ENCODE data around the gene CHST9. TPM values are rescaled to one million over a fixed set of nuclear protein-coding genes. Genes with fewer than 3 reads are reported as not detected.

Gene CHST9
- total RNA-seq, 1 experiment from 2014 or later, result 0.07 TPM

DNA sequence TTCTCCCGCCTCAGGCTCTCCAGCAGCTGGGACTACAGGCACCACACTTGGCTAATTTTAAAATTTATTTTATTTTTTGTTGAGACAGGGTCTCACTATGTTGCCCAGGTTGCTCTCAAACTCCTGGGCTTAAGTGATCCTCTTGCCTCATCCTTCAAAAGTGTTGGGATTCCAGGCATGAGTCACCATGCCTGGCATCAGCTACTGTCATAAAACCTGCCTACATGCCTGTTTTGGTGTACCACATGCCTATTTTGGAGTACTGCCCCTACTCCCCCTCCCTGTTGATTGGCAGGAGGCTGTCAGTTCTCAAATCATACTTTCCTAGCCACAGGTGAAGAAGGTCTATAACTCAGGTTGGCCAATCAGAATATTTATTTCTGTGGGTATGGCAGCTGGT is 64.0 kb downstream of the CHST9 start:
- no peaks in the 10 kb centered on the region for H3K9me2 ChIP-seq (ENCODE audit: insufficient read depth)
- H3K4me1 ChIP-seq (replicated peaks; ENCODE audit: insufficient read depth), result no peaks in the 10 kb centered on the region
- intact Hi-C loops (cut with micrococcal nuclease; ENCODE audit: unreplicated experiment), result no loop called here
- no peaks in the 10 kb centered on the region for H3K36me3 ChIP-seq (ENCODE audit: low read depth)
- POLR2A ChIA-PET (ENCODE audit: unreplicated experiment), result no interaction called here
- H3K4me3 ChIP-seq, result no peak overlapping the region
- no peak for DNase-seq
- BruUV-seq (replicated peaks), result no TSS peak
- H3K27me3 ChIP-seq (ENCODE audit: insufficient read depth, low read depth), result no peaks in the 10 kb centered on the region
- CTCF ChIA-PET, result no interaction called here
- TF ChIP-seq EZH2 (IDR thresholded peaks at IDR 0.05; ENCODE audit: low read depth), result no peak
- TF ChIP-seq, protein P1, sequence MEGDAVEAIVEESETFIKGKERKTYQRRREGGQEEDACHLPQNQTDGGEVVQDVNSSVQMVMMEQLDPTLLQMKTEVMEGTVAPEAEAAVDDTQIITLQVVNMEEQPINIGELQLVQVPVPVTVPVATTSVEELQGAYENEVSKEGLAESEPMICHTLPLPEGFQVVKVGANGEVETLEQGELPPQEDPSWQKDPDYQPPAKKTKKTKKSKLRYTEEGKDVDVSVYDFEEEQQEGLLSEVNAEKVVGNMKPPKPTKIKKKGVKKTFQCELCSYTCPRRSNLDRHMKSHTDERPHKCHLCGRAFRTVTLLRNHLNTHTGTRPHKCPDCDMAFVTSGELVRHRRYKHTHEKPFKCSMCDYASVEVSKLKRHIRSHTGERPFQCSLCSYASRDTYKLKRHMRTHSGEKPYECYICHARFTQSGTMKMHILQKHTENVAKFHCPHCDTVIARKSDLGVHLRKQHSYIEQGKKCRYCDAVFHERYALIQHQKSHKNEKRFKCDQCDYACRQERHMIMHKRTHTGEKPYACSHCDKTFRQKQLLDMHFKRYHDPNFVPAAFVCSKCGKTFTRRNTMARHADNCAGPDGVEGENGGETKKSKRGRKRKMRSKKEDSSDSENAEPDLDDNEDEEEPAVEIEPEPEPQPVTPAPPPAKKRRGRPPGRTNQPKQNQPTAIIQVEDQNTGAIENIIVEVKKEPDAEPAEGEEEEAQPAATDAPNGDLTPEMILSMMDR (conservative IDR thresholded peaks at IDR 0.05), result no peak
- H2AFZ ChIP-seq, result no peak overlapping the region
- H3K4me2 ChIP-seq, result no peak overlapping the region
- H3F3A ChIP-seq (ENCODE audit: insufficient read depth, low read depth), result no peaks in the 10 kb centered on the region
- no peaks in the 10 kb centered on the region for H4K20me1 ChIP-seq (ENCODE audit: insufficient read depth)
- H3K9me3 ChIP-seq (ENCODE audit: insufficient read depth, low read depth), result no peaks in the 10 kb centered on the region
- H3K27ac ChIP-seq, result no peak overlapping the region
- H3K79me2 ChIP-seq (ENCODE audit: low read depth), result no peaks in the 10 kb centered on the region

DNA sequence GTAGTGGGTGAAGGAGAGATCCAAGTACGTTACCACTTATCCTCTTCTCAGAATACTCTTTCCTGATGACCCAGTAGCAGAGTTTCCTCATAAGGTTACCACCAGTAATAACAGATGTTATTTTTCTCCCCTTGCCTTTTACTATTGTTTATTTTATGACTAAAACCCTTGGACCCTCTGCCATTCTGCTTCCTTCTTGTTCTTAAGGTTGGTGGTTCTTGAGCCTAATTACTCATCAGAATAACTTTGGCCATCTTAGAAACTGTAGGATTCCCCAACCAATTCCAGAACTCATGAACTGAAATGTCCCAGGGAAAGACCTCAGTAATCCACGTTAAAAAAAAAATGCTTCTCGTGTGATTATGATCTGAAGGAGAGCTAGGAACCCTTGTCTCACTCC is 64.9 kb downstream of the CHST9 start:
- Histone ChIP-seq H3K27me3 (ENCODE audit: insufficient read depth, low read depth) (no peaks in the 10 kb centered on the region), H3F3A (ENCODE audit: insufficient read depth, low read depth) (no peaks in the 10 kb centered on the region), H4K20me1 (ENCODE audit: insufficient read depth) (no peaks in the 10 kb centered on the region), H3K27ac (no peak overlapping the region), H3K4me3 (no peak overlapping the region), H3K4me1 (replicated peaks; ENCODE audit: insufficient read depth) (no peaks in the 10 kb centered on the region), H3K9me2 (ENCODE audit: insufficient read depth) (no peaks in the 10 kb centered on the region), H2AFZ (no peak overlapping the region), H3K36me3 (ENCODE audit: low read depth) (no peaks in the 10 kb centered on the region), H3K4me2 (no peak overlapping the region), H3K9me3 (ENCODE audit: insufficient read depth, low read depth) (no peaks in the 10 kb centered on the region), H3K79me2 (ENCODE audit: low read depth) (no peaks in the 10 kb centered on the region)
- intact Hi-C loops (cut with micrococcal nuclease; ENCODE audit: unreplicated experiment), result no loop called here
- no TSS peak for BruUV-seq (replicated peaks)
- ChIA-PET POLR2A (ENCODE audit: unreplicated experiment) (no interaction called here), CTCF (no interaction called here)
- DNase-seq, result no peak
- TF ChIP-seq, protein P1 (conservative IDR thresholded peaks at IDR 0.05), result no peak
- TF ChIP-seq EZH2 (IDR thresholded peaks at IDR 0.05; ENCODE audit: low read depth), result no peak

DNA sequence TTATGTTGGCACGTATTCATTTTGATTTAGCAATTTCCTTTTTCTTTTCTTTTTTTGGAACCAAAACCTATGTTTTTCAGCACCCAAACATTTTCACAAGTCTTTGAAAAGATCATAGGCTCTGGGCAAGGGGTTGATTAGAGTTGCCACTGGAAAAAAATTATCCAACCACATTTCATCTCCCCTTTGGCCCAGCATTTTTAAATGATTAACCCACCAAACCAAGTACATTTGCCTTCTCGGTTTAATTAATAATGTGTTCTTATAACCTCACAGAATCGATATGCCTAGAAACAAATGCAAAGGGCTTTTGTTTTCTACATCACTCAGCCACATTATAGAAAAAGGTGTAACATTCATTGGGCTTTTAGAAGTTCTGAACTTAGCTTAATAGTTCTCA is 66.1 kb downstream of the CHST9 start:
- CTCF ChIA-PET, result no interaction called here
- H3K9me3 ChIP-seq (ENCODE audit: insufficient read depth, low read depth), result no peaks in the 10 kb centered on the region
- no peak overlapping the region for H2AFZ ChIP-seq
- TF ChIP-seq EZH2 (IDR thresholded peaks at IDR 0.05; ENCODE audit: low read depth), result no peak
- TF ChIP-seq, protein P1 (conservative IDR thresholded peaks at IDR 0.05), result no peak
- intact Hi-C loops (cut with micrococcal nuclease; ENCODE audit: unreplicated experiment), result no loop called here
- BruUV-seq (replicated peaks), result no TSS peak
- no peak for DNase-seq
- H3K4me2 ChIP-seq, result no peak overlapping the region
- no peaks in the 10 kb centered on the region for H3F3A ChIP-seq (ENCODE audit: insufficient read depth, low read depth)
- POLR2A ChIA-PET (ENCODE audit: unreplicated experiment), result no interaction called here
- H3K9me2 ChIP-seq (ENCODE audit: insufficient read depth), result no peaks in the 10 kb centered on the region
- no peaks in the 10 kb centered on the region for H3K27me3 ChIP-seq (ENCODE audit: insufficient read depth, low read depth)
- H3K27ac ChIP-seq, result no peak overlapping the region
- H3K36me3 ChIP-seq (ENCODE audit: low read depth), result no peaks in the 10 kb centered on the region
- H4K20me1 ChIP-seq (ENCODE audit: insufficient read depth), result no peaks in the 10 kb centered on the region
- no peak overlapping the region for H3K4me3 ChIP-seq
- no peaks in the 10 kb centered on the region for H3K79me2 ChIP-seq (ENCODE audit: low read depth)
- H3K4me1 ChIP-seq (replicated peaks; ENCODE audit: insufficient read depth), result no peaks in the 10 kb centered on the region

All from PC-9 (cell line).